GM19468 (cell line): ENCODE data around the gene MBD5.
"Not testable (repeated sequence)": the region's sequence is repeated elsewhere in the genome, so short reads cannot be mapped to it uniquely, and the experiment has no call there.

Experiments
- ATAC-seq: cut with Tn5 transposase; IDR thresholded peaks from one replicate; pipeline ENCODE4 v1.9.1; 2021; ENCODE audit warnings: mild to moderate bottlenecking, moderate library complexity, moderate number of reproducible peaks; ENCODE audit not compliant: unreplicated experiment; ENCODE audit errors: extremely low read depth

Gene MBD5

GRCh38 chr2:148533004-148533403 lies 512.1 kb downstream of the MBD5 start:
- ATAC-seq: no peak

GRCh38 chr2:148533685-148534084 lies 512.8 kb downstream of the MBD5 start:
- no peak for ATAC-seq

GRCh38 chr2:148534416-148535204 lies 513.7 kb downstream of the MBD5 start:
- no peak for ATAC-seq

DNA sequence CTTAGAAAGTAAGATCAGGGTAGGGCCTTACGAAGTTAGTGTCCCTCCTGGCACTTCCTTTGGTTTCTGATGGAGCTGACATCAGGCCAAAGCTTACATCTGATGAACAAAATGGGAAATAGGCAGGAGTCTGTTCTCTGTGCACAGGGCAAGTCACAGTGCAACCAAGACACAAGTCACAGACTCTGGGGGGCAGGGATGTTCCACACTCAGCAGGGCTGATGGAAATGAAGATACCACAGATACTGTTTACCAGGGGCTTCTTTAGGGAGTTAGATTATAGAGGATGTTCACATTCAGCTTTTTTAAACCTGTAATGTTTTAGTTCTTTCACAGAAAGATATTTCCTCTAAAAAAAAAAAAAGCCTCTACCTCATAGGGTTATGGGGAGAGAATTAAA lies 517.5 kb downstream of the MBD5 start:
- no peak for ATAC-seq

- ATAC-seq: no peak
Observed at GRCh38 chr2:148540022-148540421, 519.1 kb downstream of the MBD5 start.

DNA sequence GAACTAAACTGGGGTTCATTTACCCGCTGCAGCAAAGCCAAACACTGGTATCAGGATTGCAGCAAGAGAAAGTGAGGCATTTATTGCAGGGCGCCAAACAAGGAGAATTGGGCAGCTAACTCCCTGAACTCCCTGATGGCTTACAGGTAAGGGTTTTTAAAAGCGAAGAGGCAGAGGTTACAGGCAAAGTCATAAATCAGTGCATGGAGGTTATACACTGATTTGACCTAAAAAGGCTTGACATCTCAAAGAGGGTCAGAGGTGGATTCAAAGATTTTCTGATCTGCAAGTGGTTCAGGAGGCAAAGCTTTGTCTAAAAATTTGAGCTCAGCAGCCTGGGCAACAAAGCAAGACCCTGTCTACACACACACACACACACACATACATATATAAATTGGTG lies 520.9 kb downstream of the MBD5 start:
- no peak for ATAC-seq

DNA sequence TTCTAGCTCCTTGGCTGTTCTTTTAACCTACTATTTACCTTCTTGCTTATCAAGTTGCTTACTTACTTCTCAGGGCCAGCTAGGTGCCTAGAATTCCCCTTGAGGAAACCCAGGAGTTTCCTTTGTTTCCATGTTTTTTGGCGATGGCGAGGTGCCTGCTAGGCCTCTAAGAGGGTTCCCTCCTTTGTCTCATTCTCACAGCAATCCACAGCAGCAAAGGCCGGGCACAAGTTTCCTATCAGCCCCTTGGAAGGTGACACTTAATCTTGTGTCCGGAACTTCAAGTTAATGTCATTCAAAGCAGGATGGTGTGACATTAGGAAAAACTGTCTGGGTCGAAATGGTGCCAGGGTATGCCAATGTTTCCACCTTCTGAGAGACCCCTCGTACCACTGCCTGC lies 521.7 kb downstream of the MBD5 start:
- no peak for ATAC-seq

DNA sequence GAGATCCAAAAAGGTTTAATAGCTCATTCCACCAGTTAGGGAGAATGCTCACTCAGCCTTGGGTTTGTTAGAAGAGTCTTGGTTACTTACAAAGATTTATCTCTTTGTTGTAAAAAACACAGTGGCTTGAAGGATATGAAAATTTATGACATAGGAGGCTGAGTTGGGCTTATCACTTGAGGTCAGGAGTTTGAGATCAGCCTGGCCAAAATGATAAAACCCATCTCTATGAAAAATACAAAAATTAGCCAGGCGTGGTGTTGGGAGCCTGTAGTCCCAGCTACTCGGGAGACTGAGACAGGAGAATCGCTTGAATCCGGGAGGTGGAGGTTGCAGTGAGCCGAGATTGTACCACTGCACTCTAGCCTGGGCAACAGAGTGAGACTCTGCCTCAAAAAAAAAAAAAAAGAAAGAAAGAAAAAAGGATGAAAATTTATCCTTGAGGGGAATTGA lies 522.2 kb downstream of the MBD5 start:
- not testable (repeated sequence) for ATAC-seq

DNA sequence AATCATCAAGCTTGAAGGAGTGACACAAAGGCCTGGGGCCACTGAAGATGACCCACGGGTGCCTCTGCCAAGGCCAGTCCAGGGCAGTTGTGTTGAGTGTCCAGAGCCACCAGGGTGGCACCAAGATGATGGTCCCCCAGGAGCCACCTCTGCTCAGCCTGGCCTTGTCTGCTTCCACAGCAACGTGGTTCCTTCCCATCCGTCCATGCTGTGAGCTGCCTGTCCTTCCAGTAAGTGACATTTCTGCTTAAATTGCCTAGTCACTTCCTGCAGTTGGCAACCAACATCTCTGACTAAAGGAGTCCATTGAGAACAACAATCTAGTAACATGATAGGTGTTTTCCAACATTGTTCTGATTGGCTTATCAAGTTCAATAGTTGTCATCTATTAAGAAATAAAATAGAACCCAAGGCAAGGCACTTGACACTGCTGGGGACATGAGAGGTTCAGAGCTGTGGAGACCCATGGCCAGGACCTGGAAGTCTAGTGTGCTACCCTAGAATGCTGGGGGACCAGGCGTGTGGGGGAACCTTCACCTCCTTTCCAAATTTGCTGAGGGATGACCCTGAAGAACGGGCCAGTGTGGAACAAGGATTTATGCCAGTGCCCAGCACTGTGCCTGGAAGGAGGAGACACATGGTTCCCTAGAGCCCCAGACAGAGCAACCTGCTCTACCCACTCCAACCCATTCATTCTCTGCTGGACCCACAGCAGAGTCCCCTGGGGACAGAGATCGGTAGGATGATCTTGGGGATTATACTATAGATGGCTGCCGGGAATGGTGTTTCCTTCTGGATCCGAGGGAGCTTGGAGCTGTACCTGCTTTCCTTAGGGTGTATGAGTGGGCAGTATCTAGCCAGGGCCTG lies 524.7 kb downstream of the MBD5 start:
- ATAC-seq: no peak

GRCh38 chr2:148546270-148546669 lies 525.4 kb downstream of the MBD5 start:
- no peak for ATAC-seq

GRCh38 chr2:148548716-148549400 lies 528.0 kb downstream of the MBD5 start:
- ATAC-seq: no peak

- no peak for ATAC-seq
Observed at GRCh38 chr2:148552675-148553331, 531.9 kb downstream of the MBD5 start.

GRCh38 chr2:148553332-148553887 lies 532.5 kb downstream of the MBD5 start:
- no peak for ATAC-seq

DNA sequence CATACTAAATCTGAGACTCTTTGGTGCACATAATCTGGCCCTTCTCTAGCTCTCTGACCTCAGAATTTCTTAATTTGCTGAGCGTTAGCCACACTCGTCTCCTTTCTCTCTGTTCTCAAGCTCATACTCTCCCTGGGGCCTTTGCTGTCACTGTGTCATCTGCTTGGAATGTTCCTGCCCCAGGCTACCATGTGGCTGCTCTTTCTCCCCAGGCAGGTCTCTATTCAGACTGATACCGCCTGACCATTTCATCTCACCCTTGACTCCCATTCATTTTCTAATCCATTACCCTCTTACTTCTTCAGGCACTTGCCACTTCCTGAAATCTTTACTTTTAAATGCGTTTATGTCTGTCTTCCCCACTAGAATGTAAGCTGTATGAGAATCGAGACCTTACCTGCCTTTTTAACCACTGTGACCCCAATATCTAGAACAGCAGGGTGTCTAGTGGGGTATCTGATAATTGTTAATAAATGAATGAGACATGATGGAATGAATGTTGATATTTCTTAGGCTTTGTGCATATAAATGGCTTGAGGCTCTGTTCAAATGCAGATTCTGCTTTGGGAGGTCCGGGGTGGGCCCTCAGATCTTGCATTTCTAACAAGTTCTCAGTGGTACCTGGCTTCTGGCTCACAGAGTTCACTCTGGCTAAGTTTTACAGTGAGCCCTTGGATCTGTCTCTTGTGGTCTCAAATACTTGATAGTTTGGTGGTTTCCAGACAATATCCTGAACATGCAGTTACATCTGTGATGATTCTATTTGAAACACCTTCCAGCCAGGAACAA lies 533.8 kb downstream of the MBD5 start:
- ATAC-seq: no peak

- ATAC-seq: no peak
Observed at GRCh38 chr2:148555622-148556294, 534.9 kb downstream of the MBD5 start.

DNA sequence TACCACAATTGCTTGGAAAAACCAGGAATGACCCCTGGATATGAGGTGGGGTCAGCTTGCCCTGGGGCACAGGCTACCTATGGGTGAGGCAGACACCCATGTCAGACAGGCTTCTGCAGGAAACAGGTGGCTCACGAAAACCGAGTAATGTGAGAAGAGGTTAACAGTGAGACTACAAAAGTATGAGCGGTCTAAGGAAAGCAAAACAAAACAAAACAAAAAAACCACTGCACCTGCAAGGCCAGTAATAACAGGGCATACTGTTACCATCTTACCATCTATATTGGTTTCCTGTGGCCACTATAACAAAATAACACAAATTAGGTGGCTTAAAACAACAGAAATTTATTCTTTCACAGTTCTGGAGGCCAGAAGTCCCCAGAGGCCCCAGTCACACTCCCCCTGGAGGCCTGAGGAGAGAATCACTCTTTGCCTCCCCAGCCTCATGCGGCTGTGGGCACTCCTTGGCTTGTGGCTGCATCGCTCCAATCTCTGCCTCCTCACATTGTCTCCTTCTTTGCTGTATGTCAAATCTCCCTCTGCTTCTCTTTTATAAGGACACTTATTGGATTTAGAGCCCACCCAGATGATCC lies 537.0 kb downstream of the MBD5 start:
- peak; percentile 50 for ATAC-seq

DNA sequence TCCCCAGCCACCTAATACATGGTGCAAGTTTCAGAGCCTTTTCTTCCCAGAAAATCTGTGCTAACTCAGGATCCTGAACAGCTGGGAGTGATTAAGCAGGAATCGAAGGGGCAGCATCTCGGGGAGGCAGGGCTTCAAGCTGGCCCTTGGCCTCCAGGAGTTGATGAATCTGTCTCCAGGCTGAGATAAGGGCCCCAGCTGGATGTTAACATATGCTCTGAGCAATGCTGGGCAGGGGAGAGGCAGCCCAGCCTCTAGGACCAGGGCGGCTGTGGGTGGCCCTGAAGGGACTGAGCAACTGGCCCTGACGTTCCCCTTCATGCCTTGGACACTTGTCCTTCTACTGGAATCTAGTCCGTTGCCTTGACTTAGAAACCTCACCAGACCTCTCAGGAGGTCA lies 539.6 kb downstream of the MBD5 start:
- ATAC-seq: no peak

GRCh38 chr2:148561389-148561788 lies 540.5 kb downstream of the MBD5 start:
- ATAC-seq: no peak
